Fibroblast of the aortic adventitia (primary cell): ENCODE results near the gene TRPM7. TPM values are rescaled to one million over a fixed set of nuclear protein-coding genes. Genes with fewer than 3 reads are reported as not detected.
"Not testable (repeated sequence)": the region's sequence is repeated elsewhere in the genome, so short reads cannot be mapped to it uniquely, and the experiment has no call there.

Experiments used
- DNase-seq: peaks from one replicate; pipeline ENCODE4 v3.0.0-alpha.2; 2010; ENCODE audit warnings: low read depth
- H3K4me3 ChIP-seq: 2 replicates; pipeline ENCODE4 v1.5.1; 2011; ENCODE audit warnings: low read depth, mild to moderate bottlenecking, control low read depth, low read length, moderate library complexity
- CTCF ChIP-seq: IDR thresholded peaks from 2 replicates; pipeline ENCODE4 v1.5.1; 2011; ENCODE audit warnings: mild to moderate bottlenecking, low read length, control low read depth, inconsistent platforms; ENCODE audit not compliant: insufficient read depth
- total RNA-seq: library from RNA; depleted of rRNA; stranded (reverse); fragments of >200 nt; gene quantifications from 2 replicates; pipeline ENCODE4 v1.2.3, GENCODE V29; 2012; ENCODE audit warnings: low replicate concordance

The TRPM7 gene
- total RNA-seq, 1 donor = 101 TPM

DNA sequence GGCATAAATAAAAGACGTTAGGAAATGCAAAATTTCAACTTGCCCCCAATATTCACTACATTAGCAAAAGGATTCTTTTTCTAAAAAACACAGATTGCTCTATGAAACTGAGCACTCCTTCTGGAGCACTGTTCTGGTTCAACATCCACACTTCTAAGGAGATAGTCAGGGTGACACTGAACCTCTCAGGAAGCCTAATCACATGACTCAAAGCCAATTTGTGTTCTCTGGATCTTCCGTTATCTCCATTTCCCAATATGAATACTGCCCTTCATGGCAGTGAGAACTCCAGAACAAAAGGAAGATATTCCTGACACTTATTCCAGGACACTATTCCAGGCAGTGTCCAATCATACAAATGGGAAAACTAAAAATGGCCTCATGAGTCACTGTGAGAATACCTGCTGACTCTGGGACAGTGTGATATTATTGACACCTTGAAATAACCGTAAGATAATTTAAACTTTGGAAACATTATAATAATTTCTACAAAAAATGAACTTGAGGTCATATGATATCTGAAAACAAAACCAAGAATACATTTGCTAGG is 21.4 kb upstream of the TRPM7 start:
- DNase-seq = no peak
- TF ChIP-seq CTCF = no peak
- H3K4me3 ChIP-seq = no peak overlapping the region

DNA sequence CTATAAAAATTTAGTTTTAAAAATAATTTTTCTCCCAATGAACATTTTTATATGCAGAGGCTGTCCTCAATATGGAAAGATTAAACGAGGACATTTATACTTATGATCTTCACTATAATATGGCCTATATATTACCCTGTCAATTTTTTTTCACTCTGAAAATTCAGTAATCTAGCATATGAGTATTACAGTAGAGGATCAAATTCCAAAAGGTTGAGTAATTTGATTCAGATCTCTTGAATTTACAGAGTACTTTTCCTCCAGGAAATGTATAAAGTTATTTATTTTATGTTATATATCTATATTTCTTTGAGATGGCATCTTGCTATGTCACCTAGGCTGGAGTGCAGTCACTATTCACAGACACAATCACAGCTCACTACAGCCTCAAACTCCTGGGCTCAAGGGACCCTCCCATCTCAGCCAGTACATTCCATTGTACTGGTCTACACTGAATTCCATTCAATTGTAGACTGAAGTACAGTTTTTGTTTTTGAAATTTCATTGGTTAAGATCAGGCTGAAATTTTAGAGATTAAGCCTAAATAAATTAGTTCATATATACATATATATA is 16.3 kb upstream of the TRPM7 start:
- DNase-seq = no peak
- no peak for TF ChIP-seq CTCF
- no peak overlapping the region for H3K4me3 ChIP-seq

DNA sequence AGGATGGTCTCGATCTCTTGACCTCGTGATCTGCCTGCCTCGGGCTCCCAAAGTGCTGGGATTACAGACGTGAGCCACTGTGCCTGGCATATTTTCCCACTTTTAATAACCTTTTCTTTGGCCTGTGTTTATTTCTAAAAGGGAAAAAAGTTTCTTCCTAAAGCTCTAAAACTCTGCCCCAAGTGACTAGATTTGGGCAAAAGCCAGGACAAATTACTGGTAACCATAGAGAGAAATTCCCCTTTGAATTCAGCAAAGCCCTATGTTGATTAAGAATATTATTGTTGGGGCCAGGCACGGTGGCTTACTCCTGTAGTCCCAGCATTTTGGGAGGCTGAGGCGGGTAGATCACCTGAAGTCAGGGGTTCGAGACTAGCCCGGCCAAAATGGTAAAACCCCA is 11.5 kb upstream of the TRPM7 start:
- DNase-seq = peak; percentile 28

DNA sequence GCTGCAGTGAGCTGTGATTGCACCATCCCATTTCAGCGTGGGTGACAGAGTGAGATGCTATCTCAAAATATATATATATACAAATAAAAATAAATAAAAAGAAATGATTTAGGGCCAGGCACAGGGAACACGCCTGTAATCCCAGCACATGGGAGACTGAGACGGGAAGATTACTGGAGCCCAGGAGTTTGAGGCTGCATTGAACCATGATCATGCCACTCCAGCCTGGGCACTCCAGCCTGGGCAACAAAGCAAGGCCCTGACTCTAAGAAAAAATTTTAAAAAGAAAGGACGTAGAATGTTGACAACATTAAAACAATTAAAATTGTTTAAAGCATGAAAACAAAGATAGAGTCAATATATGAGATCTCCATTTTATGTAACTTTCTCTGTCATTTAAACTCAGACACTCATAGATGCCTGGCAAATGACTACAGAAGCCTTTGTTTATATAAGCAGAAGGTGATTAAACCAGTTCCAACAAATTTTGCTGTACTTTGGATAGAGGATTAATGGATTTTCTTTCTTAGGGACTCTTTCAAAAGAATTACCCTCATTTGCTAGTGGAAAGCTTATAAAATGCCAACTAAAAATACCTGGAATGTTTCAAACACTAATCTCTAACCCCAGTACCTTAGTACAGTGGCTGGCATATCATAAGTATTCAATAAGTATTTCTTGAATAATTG is 10.7 kb upstream of the TRPM7 start:
- DNase-seq = peak; percentile 16
- no peak overlapping the region for H3K4me3 ChIP-seq
- no peak for TF ChIP-seq CTCF

More for the DNA sequence above, 11.5 kb upstream of the TRPM7 start:
- no peak for TF ChIP-seq CTCF
- no peak overlapping the region for H3K4me3 ChIP-seq

GRCh38 chr15:50694634-50695165 is 8.1 kb upstream of the TRPM7 start:
- DNase-seq, H3K4me3 ChIP-seq: not testable (repeated sequence)

DNA sequence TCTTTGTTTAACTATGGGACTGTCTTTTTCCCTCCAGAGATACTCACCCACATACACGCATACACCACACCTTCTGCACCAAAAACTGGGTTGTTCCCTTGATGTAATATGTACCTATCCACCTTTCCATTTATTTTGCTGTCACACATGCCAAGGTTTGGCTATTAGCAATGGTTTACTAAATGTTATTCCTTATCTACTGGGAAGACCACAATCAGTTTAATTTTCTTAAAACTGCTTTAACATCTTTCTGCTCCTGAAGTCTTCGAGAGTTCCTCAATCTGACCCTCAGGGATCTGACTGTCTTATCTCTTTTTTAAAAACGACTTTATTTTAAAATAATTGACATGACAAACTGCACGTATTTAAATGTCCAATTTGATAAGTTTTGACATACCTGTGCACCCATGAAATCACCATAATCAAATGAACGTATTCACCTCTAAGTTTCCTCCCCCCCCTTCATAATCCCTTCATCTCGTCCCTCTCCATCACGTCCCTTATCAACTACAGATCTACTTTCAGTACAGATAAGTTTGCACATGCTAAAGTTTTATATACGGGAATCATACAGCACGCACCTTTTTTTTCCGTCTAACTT is 805 bp upstream of the TRPM7 start:
- peak overlapping the region; percentile 99 for H3K4me3 ChIP-seq
- TF ChIP-seq CTCF = no peak

GRCh38 chr15:50685976-50686468 is 575 bp downstream of the TRPM7 start:
- DNase-seq = peak; percentile 56
- TF ChIP-seq CTCF = no peak
- peak overlapping the region; percentile 99 for H3K4me3 ChIP-seq

More for the DNA sequence above, 805 bp upstream of the TRPM7 start:
- DNase-seq = no peak
